Limb (tissue), 2 donors: ENCODE data around the gene SLC5A6.
A peak's percentile ranks its signal among the peaks of the same experiment; 100 is the strongest.

Source experiments
- DNase-seq, 2 donors: peaks; one replicate each; pipeline ENCODE4 v3.0.0-alpha.2; 2016; ENCODE audit errors: extremely low spot score in 2 of 2

Gene SLC5A6

DNA sequence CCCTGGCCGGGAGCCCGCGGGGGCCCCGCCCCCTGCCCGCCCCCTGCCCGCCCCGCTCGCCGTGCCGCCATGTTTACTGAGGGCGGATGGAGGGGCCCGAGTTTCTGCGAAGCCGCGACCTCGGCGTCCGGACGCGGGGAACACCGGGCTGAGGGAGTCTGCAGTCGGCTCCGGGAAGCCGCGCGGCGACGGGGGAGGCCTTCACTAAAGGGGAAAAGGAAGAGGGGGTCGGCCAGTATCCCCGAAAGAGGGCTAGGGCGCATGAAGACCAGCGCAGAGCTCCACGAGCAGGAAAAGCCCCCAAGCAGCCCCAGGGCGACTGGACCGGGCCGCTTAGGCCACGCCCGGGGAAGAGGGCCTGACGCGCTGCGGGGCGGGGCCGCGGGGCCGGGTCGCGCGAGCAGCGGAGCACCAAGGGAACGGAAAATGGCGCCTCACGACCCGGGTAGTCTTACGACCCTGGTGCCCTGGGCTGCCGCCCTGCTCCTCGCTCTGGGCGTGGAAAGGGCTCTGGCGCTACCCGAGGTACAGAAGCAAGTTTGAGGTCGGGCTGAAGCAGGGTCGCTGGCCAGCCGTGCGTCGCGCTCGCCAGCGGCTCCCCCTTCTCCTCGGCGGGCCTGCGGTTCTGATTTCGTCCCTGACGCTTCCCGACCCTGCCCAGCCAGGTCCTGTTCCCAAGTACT is at the start of gene SLC5A6, which contains the start of gene ATRAID:
SLC5A6 (minus strand) TSS at position 326 of the 683 bp plus-strand sequence. CDS start 4,618 bp downstream, outside the sequence.
ATRAID (plus strand) TSS at position 99 of the 683 bp plus-strand sequence; CDS start at position 427, 328 bp downstream.
- peak; percentile 91 to 93 for DNase-seq

DNA sequence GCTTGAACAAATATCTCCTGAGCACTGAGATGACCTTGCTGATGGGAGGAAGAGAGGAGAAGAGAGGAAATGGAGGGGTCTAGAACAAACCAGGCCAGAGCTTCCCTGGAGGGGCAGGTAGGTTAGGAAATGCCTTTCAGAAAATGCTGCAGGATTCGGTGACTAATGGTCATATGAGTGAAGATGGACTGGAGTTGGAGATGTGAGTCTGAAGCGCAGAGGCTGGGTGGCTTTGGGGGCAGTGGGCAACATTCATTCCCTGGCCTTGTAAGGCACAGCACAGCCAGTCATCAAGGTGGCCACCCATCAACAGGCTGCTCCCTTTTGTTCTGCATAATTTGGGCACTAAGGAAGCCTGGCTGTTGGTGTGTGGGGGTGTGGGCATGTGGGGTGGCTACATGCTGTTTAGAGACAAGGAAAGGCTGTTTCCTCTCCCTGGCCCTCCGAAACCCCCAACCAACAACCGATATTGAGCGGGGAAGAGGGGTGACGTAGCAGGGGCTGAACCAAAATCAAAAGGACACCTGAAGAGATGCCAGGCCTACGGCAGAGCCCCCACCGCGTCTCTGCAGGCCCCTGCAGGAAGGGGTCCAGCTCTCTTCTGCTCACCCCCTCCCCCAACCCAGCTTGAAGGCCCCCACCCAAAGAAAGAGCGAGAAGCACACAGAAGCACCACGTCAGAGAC is 49.3 kb upstream of the SLC5A6 start:
- no peak for DNase-seq

DNA sequence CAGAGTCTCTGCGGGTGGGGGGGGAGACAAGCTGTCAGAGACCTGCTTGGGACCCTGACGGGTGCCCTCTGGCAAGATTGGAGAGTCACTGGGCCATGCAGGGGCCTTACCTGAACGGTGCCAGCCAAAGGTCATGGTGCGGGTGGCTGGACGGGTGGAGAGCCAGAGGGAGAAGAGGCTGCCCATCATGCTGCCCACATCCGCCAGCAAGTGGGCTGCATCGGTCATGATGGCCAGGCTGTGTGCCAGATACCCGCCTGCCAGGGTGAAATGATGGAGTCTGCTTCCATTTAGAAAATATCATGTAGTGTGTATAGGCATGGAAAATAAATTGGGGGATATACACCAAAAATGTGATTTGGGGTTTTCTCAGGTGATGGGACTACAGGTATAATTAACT is 46.0 kb upstream of the SLC5A6 start:
- no peak for DNase-seq

DNA sequence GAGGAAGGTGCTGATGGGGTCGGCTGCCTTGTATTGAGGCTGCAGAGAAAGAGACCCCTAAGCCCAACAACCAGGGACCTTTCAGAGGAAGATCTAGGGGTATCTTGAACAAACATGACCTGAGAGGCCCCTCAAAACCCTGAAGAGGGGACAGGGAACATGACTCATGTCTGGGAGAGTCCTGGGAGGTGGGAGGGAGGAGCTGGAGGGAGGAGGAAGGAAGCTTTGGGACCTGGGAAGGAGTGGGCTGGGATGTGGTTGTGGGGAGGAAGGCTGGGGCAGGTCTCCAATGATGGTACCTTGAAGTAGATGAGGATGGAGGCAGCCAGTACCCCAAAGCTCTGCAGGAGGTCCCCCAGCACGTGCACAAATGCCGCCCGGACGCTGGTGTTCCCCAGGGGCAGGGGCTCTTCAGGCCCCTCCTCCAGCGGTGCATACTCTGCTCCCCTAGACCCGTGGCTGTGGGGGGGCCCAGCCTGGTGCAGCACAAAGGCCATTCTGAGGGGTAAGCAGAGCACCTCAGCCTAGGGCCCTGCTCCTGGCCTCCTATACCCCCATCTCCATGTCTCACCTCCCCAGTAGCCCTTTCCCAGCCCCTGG is 44.9 kb upstream of the SLC5A6 start:
- no peak for DNase-seq

DNA sequence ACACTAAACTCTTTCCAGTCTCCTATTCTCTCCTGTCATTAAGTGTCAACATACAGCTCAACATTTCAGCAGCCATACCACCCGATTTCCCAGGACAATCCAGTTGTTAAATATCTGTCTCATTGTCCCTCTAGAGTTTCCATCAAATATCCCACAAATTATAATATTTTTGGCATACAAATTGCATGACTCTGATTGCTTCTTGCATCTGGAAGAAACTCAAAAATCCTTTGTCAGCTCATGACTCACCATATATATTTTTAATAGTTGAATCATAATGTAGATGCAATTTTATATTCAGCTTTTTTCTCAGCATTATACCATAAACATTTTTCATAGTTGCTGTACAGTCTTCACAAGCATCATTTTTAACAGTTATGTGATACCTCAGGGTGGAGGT is 43.6 kb upstream of the SLC5A6 start:
- no peak for DNase-seq

DNA sequence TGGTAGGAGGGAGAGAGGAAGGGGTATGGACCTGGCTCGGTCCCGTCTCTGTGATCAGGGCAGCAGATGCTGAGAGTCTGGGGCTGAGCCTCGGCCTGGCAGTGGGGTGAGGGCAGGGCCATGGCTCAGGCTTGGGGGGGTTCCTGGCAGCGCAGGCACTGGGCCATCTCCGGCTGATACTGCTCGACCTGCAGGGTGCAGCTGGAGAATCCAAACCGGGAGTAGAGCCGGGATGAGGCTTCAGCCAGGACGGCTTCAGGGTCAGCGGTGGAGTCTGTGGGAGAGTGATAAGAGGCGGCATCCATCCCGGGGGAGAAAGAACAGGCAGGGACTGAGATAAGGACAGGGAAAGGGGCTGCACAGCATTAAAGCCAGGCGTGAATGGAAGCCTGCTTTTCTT is 43.1 kb upstream of the SLC5A6 start:
- no peak for DNase-seq

DNA sequence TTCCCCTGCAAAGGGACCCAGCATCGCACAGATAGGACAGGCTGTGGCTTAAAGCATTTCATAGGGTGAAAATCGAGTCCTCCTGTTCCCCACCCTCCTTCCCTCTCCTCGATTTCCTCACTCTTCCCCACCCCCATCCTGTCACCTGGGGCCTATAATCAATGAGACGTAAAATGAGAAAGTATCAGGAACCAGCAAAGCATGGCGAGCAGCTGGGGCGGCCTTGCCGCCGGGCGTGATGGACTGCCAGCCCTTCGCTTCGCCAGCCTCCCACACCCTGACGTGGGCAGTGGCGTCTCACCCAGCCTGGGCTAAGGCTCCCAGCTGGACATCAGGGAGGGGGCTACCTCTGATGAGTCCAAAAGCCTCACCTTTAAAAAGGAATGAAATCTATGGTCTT is 39.7 kb upstream of the SLC5A6 start:
- no peak for DNase-seq

DNA sequence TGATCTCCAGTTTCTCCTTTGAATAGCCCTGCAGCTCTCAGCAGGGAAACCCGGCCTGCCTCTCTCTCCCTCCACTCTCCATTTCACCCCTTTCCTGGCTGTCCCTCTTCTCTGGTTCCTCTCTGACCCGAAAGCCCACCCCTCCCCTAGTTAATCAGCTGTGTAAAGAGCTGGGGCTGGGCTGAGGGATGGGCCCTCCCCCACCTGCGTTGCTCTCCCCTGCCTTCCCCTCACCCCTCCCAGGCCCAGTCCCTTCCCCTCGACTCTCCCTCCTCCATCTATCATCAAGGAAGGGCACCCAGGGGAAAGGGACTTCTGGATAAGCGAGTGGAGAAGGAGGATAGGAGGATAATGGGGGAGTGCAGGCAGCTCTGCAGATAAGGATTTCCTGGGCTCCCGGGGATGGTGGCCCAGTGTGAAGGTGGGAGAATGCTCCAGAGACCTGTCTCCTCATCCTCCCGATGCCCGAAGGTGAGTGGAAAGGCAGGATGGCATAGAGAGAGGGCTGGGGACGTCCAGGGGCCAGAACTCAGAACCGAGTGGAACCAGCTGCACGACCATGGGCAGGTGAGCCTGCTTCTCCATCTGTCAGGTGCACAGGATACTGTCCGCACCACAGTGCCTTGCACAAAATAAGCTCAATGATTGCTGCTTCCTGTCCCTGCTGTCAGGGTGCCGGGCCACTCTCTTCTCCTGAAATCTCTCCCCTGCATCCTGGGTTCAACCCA is 38.7 kb upstream of the SLC5A6 start:
- DNase-seq, result no peak

DNA sequence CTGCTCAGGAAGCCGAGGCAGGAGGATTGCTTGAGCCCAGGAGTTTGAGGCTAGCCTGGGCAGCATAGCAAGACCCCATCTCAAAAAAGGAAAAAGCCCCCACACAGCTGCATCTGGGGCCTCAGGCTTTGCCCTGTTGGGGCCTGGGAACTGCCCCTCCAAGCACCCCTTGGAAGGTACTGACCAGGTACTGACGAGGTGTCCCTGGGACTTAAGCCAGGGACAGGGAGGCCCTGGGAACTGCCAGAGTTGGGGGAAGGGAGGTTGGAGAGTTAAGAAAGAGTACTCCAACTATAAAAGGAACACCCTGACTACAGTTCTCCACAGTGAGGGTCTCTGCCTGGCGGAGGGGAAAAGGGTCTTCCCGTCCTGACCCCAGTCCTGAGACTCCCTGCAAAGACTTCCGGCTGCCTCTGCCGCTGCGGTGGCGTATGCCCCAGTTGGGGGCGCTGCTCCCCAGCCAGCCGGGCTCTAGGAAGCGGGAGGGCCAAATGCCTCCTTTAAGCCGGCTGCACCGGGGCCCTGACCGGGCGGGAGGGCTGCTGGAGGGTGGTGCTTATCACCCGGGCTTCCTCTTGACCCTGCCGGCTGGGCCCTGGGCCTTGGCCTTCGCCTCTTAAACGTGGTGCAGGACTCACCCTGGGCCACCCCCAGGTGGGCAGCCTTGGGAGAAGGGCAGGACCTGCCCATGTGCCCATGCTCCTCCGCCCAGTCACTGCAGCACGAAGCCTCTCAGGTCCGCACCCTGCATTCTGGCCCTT is 38.0 kb upstream of the SLC5A6 start:
- peak in 1 of 2 donors; percentile 58 for DNase-seq

DNA sequence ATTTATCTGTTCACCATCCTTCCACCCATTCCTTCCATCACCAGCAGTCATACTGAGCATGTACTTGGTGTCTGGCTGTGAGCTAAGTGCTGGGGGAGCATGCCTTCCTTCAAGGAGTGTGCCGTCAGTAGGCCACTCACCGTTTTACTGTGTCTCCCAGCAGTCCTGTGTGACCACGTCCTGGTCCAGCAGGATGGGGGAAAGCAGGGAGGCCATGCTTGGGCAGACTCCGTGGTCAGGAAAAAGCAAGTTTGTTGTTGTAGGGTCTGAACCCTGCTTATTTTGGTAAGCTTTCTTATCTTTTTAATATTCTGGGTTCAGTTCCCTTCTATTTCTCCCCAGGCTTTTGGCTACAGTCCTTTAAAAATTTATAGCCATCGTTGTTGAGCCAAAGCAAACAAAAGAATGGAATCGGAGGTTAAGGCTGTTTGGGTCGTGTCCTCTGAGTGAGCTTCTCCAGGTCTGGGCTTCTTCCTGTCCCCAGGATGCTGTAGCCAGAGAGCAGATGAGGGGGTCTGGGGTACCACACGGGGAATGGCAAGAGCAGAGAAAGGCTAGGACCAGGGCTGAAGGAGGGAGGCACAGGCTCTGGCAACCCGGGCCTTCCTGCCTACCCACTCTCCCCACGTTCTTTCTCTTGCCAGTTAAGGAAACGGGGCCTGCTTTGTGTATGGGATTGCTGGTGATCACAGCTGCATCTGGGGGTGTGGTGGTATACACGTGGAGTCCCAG is 37.3 kb upstream of the SLC5A6 start:
- no peak for DNase-seq

DNA sequence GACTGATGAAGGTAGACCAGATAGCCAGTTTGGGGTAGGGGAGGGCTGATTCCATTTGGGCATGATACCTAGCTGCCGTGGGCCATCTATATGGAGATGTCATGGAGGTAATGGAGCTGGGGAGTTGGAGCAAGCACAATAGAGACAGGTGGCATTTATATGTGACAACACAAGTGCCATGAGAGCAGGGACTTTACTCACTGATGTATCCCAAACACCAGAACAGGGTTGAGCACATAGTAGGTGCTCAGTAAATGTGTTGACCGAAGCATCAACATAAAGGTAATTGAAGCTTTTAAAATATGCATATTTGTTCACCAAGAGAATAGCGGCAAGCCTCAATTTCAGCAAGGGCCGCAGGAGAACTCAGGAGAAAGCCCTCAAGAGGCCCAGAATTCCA is 35.8 kb upstream of the SLC5A6 start:
- no peak for DNase-seq

DNA sequence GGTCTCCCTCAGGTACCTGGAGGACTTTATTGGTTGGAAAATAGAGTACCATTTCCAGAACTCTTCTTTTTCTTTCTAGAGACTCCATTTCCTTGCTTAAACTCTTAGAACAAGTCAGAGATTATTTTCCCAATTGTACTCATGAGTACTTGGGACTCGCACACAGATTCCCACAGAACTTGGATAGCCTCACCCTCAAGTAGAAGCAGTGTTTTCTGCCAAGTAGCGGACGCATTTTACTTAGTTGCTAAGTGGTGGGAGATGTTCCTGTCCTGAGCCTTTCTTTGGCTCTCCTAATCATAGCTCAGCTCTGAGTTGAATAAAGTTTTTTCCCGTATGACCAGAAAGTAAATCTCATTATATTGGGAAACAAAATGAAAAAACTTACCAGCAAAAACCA is 33.6 kb upstream of the SLC5A6 start:
- no peak for DNase-seq

DNA sequence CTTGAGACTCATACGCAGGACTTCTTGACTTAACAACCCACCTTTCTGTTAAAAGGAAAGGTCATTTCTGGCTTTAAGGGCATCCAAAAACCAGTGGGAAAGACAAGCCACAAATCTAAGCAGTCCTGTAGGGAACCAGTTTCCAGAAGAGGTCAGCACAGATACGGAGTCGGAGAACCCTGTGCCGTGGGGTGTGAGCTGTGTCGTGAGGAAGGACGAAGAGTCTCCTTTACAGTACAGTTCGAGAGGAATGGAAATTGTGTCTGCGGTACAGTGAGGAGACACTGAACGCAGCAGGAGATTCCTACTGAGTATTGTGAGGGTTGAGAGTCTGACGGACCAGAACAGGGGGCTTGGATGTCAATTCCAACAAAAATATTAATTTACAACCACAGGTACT is 33.0 kb upstream of the SLC5A6 start:
- no peak for DNase-seq

DNA sequence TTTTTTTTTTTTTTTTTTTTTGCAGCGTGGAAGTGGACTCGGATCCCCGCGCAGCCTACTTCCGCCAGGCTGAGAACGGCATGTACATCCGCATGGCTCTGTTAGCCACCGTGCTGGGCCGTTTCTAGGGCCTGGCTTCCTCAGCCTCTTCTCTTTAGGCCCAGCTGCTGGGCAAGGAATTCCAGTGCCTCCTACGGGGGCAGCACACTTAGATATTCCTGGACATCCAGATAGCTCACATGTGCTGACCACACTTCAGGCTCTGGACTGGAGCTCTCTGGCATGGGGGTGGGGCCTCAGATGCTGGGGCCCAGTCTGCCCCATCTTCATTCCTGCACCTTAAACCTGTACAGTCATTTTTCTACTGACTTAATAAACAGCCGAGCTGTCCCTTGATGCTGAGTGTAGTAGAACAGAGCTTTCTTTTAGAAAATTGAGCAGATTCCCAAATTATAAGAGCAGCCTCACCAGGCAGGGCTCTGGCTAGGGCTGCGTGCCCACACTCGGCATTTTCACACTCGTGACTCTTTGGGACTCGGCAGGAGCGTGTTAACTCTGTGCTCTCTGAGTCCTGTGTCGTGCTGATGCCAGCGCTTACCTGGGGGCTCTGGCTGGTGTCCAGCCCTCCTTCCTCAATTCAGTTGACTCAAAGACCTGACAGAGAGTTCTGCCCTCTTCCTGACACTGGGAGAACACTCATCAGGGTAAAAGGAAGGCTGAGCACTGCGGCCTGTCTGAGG is 31.5 kb upstream of the SLC5A6 start:
- DNase-seq, result no peak

DNA sequence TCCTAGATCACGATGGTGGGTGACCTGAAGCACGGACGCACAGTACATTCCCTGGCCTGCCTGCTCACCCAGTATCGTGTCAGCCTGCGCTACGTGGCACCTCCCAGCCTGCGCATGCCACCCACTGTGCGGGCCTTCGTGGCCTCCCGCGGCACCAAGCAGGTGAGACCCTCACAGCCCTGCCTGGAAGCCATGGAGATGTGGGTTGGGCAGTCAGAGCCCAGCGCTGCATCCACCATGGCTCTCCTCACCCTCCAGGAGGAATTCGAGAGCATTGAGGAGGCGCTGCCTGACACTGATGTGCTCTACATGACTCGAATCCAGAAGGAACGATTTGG is 30.5 kb upstream of the SLC5A6 start:
- DNase-seq, result no peak

DNA sequence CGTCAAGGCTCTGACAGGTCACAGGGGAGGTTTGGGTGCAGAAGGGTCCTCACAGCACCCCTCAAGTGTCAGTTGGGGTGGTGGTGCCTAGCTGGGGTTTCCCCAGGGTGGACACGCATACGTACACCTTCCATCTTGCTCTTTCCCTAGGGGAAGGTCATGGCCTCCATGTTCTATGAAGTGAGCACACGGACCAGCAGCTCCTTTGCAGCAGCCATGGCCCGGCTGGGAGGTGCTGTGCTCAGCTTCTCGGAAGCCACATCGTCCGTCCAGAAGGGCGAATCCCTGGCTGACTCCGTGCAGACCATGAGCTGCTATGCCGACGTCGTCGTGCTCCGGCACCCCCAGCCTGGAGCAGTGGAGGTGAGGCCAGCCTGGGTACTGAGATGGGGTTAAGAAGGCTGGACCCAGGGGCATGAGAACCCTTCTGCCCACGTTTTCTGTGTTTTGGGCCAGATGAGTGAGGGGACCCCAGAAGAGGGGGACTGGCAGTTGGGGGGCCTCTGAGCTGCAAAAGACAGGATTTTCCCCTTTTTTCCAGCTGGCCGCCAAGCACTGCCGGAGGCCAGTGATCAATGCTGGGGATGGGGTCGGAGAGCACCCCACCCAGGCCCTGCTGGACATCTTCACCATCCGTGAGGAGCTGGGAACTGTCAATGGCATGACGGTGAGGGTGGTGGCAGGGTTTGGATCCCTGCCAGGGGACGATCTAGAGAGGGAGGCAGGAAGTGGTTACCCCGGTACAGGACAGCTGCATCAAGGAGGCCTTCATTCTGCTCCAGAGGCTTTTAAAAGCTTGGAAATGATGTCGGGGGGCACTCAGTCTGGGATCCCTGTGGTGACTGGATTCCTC is 29.9 kb upstream of the SLC5A6 start:
- DNase-seq, result no peak

DNA sequence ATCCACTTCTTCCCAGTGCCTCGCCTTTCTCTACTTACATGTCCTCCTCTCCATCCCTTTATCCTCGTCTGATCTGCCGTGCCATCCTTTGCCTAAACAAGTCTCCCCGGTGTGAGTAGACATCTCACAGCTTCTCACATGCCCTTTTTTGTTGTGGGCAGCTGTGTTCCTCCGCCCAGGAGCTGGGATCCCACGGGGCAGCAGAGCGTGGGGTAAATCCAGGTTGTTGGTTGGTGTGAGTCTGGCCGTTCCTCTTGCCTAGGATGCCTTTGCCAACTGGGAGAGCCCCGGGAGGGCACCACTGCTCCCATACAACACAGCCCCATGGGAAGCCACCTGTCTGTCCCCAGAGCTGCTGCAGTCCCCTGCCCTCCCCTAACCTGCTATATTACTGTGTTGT is 28.3 kb upstream of the SLC5A6 start:
- DNase-seq, result no peak

DNA sequence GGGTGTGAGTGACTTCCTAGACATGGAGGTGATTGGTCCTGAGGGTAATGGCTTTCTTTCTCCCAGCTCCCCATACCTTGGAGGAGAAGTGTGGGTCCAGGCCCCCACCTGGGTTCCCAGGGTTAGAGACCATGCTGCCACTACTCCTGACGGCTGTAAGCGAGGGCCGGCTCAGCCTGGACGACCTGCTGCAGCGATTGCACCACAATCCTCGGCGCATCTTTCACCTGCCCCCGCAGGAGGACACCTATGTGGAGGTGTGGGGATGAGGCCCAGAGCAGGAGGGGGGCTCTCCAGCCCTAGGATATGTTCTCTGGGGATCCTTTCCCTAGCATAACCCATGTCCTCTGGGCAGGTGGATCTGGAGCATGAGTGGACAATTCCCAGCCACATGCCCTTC is 26.9 kb upstream of the SLC5A6 start:
- no peak for DNase-seq

DNA sequence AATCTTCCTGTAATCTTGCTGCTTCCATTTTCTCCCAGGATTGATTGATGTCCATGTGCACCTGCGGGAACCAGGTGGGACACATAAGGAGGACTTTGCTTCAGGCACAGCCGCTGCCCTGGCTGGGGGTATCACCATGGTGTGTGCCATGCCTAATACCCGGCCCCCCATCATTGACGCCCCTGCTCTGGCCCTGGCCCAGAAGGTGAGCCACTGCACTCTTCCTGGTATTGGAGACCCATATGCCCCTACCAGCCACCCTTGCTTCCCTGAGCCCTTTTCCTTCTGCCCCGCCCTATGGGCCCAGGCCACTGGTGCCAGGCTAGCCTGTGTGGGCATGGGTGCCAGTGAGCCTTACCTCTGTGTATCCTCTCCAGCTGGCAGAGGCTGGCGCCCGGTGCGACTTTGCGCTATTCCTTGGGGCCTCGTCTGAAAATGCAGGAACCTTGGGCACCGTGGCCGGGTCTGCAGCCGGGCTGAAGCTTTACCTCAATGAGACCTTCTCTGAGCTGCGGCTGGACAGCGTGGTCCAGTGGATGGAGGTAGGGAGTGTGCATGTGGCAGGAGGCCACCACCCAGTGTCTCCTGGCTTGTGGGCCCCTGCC is 25.4 kb upstream of the SLC5A6 start:
- DNase-seq, result no peak
